NCI-H82 treated with DMSO at 0.1 percent for 48 hours (cell line): ENCODE data around the gene FRMPD1.
A peak's percentile ranks its signal among the peaks of the same experiment; 100 is the strongest.
"Not testable (repeated sequence)": the region's sequence is repeated elsewhere in the genome, so short reads cannot be mapped to it uniquely, and the experiment has no call there.

ENCODE experiments used
- DNase-seq: peaks from one replicate; lab custom pipeline; 2025; ENCODE audit not compliant: unreplicated experiment; lab: John Stamatoyannopoulos, UW

The FRMPD1 gene, protein sequence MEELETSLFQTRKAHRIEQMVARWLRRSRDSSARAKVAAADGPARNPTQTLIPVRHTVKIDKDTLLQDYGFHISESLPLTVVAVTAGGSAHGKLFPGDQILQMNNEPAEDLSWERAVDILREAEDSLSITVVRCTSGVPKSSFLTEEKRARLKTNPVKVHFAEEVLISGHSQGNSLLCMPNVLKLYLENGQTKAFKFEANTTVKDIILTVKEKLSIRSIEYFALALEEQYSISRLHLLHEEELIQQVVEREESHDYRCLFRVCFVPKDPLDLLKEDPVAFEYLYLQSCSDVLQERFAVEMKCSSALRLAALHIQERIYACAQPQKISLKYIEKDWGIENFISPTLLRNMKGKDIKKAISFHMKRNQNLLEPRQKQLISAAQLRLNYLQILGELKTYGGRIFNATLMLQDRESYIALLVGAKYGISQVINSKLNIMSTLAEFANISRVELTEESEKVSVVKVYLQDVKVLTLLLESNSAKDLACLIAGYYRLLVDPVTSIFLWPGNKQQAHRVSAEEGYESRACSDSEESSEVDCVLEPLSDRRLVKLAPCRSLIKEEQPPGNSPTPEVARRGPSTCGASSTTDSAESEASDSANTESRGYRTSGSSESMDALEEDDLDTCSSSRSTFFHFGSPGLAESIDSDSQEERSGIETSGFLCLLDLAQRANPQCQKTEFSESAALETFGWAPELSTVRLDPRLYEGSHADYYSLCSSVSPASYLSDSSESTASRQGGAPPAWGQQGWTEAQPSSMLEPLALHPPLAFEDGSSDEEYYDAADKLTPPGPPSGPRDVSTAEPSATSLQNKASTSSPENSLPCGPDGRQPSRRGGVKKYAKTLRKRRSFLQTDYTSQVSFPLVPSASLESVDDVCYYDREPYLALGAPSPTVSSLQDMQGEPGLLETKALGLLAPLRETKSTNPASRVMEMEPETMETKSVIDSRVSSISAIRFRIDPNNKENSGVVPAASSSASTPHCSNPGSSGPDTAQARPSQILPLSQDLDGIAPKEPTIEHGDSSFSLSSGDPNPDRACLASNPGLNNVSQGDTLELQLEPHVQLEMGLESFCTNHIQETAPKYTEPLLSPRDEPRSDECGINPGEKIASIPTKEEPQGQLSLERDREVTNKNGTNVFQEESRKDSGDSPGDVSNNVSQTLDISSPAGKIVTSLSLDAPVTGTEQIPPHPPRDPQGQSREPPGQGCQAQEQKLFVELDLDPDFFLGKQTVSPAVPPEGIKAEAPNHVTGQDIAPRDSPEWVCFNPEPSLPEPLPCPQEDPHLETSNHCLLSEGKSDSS (N-terminal part only)

DNA sequence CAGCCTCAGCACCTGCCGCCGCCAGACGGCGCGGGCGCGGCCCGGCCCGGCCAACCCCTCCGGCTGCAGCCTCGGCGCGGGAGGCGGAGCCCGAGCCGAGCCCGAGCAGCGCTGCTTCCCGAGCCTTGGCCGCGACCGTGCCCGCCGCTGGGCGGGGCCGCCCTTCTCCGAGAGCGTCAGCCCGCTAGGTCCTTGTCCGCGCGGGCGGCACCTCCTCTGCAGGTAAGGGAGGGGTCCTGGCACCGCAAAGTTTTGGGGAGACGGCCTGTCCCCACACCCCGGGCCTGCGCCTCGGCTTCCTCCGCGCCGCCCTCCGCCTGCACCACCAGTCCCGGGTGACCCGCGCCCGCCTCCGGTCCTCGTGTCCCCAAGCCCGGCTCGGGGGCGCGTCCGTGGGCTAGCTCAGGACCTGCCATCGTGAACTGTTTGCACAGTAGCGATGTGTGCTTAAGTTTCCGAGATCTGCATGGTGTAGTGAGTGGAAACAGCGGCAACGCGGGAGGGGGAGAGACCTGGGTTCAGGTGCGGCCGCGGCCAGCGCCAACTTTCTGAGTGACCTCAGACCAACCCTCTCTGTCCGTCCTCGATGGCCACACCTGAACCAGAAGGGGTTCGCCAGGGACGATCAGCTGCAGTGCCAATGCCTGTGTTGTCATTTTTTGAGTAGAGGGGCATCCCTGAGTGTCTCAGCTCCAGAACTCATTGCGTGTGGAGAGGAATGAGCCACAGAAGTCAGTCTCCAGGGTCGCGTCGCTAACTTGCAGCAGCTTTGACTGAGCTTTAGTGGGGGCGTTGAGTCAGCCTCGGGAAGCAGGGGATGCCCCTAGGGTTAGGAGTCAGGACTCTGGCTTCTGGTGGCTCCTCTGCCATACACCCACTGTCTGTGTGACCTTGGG, at the start of gene FRMPD1:
Gene FRMPD1 (plus strand): TSS at position 82 of the 896 bp plus-strand sequence. CDS start 41,688 bp downstream, outside the sequence.
- no peak for DNase-seq

DNA sequence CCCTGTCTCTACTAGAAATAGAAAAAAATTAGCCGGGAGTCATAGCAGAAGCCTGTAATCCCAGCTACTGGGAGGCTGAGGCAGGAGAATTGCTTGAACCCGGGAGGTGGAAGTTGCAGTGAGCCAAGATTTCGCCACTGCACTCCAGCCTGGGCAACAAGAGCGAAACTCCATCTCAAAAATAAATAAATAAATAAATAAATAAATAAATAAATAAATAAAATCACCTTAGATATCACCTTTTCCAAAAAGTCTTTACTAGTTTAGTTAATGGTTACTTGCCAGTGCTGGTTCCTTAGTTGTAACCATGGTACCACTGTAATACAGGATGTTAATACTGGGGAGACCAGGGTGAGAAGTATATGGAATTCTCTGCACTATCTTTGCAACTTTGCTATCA, 48.7 kb upstream of the FRMPD1 start:
- not testable (repeated sequence) for DNase-seq

DNA sequence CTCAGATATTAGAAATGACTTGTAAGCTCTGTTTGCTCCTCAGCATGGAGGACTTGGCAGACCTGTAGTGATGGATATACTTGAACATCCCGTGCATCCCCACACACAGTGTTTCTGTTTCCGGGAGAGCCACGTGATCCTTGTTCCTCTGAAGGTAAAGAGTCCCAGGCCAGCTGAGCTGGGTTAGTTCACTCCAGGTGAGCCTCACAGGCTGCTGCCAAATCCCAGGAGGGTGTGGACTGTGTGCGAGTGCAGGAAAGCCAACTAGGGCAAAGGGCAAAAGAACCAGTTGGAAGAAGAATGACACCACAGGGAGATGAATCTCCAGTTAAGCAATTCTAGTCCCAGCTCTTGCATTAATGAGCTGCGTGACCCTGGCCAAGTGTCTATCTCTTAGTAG, 47.9 kb upstream of the FRMPD1 start:
- no peak for DNase-seq

DNA sequence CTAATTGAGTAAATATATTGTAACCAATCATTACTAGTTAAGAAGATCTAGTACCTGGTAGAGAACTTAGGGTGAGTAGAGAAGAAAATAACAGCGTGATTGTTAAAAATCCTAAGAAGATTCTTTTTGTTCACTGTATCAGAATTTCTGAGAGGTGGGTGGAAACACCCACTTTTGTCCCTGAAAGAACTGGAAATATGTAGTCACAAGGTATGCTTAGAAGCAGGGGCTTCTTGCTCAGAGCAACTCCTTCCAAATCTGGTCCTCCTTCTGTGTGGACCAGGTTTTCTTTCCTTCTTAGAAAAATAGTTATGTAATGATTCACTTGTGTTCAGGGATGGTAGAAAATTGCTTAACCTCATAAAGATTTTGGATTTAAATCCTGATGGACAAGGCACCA, 46.5 kb upstream of the FRMPD1 start:
- no peak for DNase-seq

DNA sequence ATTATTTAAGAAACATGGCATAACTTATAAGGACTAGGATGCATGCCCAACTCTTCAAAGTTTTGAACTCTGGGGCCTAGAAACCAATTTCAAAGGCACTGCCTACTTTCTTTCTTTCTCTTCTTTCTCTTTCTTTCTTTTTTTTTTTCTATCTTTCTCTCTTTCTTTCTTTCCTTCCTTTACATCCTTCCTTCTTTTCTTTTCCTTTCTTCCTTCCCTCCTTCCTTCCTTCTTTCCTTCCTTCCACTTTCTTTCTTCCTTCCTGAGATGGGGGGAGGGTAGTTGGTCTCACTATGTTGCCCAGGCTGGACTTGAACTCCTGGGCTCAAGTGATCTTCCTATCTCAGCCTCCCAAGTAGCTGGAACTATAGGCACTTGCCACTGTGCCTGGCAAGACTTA, 42.5 kb upstream of the FRMPD1 start:
- DNase-seq: no peak

DNA sequence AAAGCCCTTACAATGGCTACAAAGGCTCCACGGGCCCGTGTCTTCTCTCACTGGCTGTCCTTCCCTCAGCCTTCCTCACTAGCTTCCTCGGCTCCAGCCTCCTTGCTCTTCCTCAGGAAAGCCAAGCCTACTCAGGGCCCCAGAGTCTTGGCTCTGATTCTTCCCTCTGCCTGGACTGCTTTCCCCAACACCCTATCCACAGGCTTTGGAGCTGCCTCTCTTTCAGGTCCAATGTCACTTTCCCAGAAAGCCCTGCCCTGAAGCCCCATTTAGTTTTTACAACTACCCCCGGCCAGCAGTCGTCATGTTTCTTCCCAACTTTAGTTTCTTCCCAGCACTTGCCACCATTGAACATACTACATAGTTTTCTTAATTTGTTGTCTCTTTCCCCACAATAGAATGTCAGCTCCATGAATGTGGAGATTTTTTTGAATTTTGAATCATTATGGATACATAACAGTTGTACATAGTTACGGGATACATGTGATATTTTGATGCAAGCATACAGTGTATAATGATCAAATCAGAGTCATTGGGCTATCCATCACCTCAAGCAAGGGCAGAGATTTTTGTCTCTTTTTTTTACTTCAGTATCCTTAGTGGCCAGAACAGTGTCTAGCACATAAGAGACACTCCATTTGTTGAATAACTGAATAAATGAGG, 40.9 kb upstream of the FRMPD1 start:
- no peak for DNase-seq

DNA sequence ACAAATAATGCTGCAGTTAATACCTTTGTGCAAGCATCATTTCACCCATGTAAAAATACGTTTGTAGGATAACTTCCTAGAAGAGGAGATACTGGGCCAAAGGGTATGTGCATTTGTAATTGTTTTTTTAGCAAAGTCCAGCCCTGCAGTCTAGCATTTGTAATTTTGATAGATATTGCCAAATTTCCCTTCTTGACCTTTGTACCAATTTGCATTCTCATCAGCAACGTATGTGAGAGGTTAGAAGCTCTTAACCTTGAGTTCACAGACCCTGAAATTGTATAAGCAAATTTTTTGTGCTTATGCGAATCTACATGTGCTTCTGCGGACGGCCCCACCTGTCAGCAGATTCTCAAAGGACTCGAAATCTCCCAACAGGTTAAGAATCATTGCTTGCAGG, 39.7 kb upstream of the FRMPD1 start:
- DNase-seq: no peak

DNA sequence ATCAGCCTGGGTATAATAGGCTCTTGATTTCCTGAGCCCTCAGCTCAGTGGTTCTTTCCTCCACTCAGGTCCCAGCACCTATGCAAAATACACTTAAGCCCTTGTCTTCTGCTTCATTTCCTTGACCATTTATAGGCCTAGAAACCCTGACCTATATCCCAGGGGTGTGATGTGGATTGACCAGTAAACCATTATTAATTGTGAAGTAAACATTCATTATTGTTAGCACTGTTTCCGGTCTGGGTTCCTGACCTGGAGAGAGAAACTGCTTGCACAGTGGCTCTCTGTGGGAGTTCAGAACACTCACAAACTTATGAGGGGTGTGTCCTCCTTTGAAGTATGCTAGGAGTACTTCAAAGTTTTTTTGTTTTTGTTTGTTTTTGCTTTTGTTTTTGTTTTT, 38.8 kb upstream of the FRMPD1 start:
- DNase-seq: no peak

DNA sequence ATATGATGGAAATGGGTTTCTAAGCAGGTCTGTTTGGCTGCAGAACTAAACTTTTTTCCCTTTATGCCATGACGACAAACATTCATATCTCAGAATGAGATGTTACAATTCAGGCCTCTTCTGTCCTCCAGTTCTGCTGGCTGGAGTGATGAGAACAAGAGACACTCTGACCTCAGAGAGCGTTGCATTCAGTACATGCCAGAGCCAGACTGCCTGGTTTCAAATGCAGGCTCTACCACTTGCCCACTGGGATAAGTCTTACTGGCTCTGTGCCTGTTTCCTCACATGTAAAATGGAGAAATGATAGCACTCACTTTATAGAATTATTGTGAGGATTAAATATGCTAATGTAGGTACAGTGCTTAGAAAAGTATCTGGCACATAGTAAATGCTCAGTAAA, 33.6 kb upstream of the FRMPD1 start:
- no peak for DNase-seq

DNA sequence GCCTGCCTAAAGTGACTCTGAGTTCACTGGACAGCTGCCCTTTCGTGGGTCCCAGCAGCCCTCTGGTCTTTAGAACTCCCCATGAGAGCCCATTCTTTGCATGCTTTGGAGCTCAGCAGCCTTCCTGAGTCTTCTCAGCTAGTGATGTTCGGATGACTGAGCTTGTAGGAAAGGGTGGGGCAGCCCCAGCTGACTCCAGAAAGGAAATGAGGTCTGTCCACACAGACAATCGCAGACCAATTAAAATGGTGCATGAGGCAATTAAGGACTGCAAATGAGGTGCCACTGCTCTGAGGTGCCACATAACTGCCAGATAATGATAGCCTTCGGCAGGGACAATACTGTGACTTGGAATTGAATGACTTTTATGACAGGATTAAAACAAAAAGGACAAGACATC, 32.9 kb upstream of the FRMPD1 start:
- no peak for DNase-seq

DNA sequence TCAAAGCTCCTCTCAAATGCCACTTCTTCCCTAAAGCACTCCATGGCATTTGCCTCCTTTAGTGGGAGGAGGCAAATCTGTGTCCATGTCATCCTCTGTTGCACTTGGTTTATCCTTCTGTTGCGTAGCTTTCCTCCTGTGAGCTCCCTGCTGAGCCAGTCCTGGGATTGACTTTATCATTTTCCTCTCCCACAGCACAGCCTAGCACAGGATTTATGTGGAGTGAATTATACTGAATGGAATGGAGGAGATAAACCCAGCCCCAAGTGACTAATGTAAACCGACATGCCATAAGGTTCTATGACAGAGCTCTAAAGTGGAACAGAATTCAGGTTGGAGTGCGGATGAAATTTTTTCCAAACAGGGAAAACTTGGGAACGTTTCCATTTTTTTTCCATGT, 31.9 kb upstream of the FRMPD1 start:
- no peak for DNase-seq

DNA sequence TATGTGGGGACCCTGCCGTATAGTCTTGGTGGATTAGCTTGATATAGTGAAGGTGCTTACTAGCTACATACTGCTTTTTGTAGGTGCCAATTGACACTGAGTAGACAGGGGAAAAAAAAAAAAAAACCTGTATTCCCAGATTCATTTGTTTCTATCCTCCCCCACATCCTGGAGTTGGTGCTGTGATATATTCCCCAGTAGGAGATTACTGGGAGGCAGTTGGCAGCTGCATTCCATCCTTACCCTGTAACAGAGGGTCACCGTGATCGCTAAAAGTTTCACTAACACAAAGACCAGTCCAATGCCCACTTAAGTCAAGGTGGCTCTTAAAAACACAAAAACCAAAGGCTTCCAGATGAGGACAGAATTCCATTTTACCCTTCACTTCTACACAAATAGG, 30.9 kb upstream of the FRMPD1 start:
- DNase-seq: no peak

DNA sequence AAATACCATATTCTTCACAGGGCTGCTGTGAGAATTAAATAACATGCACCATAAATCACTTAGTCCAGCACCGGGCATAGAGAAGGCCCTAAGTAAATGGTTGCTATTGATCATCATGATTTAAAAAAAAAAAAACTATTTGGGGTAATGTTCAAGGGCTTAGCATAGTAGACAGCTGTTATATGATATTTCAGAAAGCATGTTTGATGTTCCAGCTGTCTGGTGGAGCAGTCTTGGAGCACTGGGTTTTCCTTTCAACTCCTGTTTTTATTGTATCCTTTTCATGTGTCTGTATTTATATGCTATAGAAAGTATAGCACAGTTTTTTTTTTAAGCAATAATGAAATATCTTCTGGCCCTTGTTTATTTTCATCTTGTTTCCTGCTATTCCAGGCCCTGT, 30.4 kb upstream of the FRMPD1 start:
- DNase-seq: no peak

DNA sequence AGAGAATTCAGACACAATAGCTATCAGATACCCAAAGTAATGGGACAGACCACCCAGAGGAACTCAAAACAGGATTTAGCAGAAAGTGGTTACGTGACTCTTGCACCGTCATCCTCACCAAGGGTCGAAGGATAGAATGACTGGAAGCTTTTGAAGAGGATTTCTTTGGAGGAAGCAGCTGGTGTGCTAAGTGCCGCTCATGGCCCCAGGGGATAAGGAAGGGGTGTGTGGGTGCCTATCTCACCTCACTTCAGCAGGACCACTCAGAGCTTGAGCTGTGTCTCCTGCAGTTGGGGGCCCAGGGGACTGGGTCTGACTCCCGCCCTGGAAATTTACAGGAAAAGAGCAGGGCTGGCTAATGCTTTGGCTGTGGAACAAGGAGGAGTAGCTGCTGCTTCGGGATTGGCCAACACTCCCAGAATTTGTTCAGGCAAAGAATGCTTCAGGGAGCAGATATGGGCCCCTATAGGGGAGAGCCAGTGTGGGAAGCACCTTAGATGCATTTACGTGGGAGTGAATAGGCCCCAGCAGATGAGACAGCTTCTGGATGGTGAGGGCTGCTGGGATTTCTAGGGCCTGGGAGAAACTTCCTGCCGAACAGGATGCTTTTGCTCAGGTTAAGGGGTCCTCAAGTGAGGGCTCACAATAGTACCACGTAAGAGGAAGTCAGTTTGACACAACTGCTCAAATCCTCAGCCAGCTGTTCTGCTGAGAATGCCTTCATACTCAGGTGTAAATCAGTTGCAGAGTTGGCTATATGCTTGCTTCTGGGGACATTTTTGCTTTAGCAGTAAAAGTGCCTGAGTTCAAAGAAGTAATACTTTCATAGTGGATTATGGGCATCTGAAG, 29.3 kb upstream of the FRMPD1 start:
- peak; percentile 29 for DNase-seq

DNA sequence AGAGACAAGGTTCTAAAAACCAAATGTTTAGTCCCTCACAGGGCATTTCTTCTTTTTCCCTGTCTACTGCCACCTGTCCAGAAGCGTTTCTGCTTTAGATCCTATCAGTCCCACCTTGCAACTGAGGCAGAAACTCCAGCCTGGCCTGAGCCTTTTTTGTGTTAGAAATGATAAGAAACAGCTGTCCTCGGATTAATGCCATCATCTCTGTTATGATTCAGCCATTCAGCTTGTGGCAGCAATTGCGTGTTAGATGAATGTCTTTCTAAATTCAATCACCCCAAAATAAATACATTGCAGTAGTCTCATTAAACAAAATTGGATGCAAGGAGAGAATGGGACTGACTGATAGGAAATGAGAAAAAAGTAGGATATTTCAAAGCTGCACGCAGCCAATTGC, 28.3 kb upstream of the FRMPD1 start:
- DNase-seq: no peak

DNA sequence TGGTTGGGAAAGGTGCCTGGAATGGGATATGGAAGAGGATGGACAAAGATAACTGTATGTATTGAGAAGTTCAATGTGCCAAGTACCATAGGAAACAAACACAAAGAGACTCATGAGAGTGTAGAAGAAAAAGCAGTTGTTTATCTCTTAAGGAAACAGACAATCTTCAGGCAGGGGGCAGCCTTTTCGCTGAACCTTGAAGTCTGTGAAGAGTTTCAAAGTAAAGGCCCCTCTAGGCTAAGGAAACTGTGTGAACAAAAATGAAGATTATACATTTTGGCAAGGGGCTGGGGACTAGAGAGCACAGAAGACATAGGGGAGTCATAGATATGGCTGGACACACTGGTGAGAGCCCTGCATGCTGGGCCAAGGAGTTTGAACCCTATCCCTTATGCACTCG, 27.5 kb upstream of the FRMPD1 start:
- no peak for DNase-seq

DNA sequence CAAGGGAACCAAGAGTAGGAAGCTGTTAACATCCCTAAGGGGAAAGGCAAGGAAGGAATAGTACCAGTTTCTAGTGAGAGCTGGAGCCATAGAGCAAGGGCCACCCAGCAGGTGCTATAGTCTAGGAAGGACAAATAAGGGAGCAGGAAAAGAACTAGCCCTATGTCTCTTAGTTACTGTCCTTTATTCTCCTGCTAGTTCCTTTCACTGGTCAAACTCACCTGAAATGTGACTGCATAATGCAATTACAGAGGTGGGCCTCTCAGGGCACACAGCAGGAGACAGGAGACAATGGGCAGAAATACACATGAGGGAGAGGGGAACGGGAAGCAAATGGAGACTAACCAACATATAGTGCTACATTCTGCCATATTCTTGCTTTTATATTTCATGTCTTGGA, 26.7 kb upstream of the FRMPD1 start:
- DNase-seq: no peak

DNA sequence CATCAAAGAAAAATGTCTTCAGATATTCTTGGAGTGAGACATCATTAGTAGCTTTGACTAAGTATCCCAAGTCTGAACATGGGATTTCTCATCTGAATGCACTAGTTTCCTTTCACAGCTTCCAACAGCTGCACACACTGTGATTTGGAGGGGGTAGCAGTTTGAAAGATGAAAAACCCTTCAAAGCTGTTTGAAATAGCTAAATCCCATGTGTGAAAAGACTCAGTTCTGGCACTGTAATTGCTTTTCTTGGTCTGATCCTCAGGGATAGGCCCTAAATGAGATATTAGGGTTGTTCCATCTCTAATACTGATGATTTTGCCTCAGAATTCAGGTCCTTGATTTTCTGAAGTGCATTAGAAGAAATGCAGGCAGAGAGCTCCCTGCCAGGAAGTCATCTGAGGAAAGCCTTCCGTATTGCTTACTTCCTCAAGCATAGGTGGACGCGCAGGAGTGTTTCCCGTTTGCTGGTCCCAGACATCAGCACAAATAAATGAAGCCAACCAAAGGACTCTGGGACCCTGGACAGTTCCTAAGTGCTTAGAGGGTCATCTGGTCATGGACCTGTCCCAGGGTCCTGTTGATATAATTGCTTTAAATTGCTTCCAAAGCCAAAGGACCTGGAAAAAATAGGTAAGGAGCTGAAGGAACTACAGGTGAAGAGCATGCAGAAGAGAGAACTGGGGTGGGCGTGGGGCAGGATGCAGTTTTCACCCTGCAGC, 25.6 kb upstream of the FRMPD1 start:
- no peak for DNase-seq
